Endothelial cell of umbilical vein (primary cell): ENCODE results near the gene TGFBR3.

ENCODE experiments used
- JUN ChIP-seq: IDR thresholded peaks from 2 replicates; pipeline ENCODE4 v1.6.1; 2011; ENCODE audit warnings: borderline replicate concordance, low read depth; ENCODE audit not compliant: insufficient read length, insufficient read depth
- POLR2A ChIP-seq: IDR thresholded peaks from 2 replicates; pipeline ENCODE4 v1.6.1; 2012; ENCODE audit warnings: low read depth, mild to moderate bottlenecking, control low read depth, low read length
- POLR2AphosphoS5 ChIP-seq: IDR thresholded peaks from 2 replicates; pipeline ENCODE4 v1.6.1; 2012; ENCODE audit warnings: low read depth, mild to moderate bottlenecking, control low read depth, low read length, moderate library complexity; ENCODE audit not compliant: insufficient read depth
- TF ChIP-seq, protein P1 (sequence below), 2 donors: IDR thresholded peaks; 1 replicate in 1 of 2; 2 replicates in 1 of 2; pipeline ENCODE4 v1.5.1; 2011; ENCODE audit warnings: low read length in 2 of 2, mild to moderate bottlenecking in 2 of 2, moderate library complexity in 2 of 2, control low read depth in 1 of 2, inconsistent platforms in 1 of 2, low read depth in 1 of 2; ENCODE audit not compliant: insufficient read depth in 1 of 2; ENCODE audit errors: extremely low read depth in 1 of 2

DNA sequence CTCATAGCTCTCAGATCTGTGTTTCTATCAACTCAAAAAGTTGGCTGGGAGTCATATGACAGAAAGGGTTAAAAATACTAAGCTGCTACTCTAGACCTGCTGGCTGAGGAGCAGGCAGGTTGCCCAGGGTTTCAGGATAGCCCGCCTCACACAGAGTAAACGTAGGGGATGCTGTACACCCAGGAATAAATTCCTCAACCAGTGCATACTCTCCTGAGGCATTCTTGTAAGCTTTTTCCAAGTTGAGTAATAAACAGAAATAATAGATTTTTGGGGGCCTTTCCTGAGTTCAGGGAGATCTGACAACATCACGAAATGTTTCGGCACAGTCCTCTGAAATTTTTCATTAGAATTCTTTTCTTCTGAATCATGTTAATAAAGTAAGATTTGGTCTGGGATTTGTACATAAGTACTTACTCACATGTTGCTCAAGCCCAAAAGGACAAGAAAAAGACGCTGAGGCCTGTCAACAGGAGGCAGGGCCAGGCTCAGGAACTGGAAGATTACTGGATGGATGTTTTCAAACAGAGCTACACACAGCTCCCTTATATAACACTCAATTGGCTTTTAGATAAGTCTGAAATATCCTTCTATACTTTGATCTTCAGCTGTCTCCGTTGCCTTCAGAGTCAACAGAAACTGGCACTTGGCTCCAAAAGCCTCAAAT lies 41.0 kb downstream of the TGFBR3 start:
- no peak for TF ChIP-seq POLR2AphosphoS5
- TF ChIP-seq POLR2A: no peak
- TF ChIP-seq, protein P1, sequence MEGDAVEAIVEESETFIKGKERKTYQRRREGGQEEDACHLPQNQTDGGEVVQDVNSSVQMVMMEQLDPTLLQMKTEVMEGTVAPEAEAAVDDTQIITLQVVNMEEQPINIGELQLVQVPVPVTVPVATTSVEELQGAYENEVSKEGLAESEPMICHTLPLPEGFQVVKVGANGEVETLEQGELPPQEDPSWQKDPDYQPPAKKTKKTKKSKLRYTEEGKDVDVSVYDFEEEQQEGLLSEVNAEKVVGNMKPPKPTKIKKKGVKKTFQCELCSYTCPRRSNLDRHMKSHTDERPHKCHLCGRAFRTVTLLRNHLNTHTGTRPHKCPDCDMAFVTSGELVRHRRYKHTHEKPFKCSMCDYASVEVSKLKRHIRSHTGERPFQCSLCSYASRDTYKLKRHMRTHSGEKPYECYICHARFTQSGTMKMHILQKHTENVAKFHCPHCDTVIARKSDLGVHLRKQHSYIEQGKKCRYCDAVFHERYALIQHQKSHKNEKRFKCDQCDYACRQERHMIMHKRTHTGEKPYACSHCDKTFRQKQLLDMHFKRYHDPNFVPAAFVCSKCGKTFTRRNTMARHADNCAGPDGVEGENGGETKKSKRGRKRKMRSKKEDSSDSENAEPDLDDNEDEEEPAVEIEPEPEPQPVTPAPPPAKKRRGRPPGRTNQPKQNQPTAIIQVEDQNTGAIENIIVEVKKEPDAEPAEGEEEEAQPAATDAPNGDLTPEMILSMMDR (IDR thresholded peaks at IDR 0.05; ENCODE audit: extremely low read depth in 1 of 2, insufficient read depth in 1 of 2, low read depth in 1 of 2, low read length in 2 of 2): no peak
- no peak for TF ChIP-seq JUN
